C4-2B (cell line): ENCODE measurements around the gene ASH1L.
"Not testable (repeated sequence)": the region's sequence is repeated elsewhere in the genome, so short reads cannot be mapped to it uniquely, and the experiment has no call there.

Experiments used
- CTCF ChIP-seq: fragments of 450-650 bp; conservative IDR thresholded peaks from 2 replicates; pipeline ENCODE4 v1.5.1; 2017; ENCODE audit warnings: mild to moderate bottlenecking
- ZFX ChIP-seq: fragments of 450-650 bp; IDR thresholded peaks from 2 replicates; pipeline ENCODE4 v1.6.1; 2017

GRCh38 chr1:155561779-155562580 lies 623 bp downstream of the ASH1L start:
- TF ChIP-seq CTCF, ZFX: not testable (repeated sequence)
